Lung microvascular endothelial cell (primary cell): ENCODE data around the gene PTPN9. TPM values are rescaled to one million over a fixed set of nuclear protein-coding genes. Genes with fewer than 3 reads are reported as not detected.
"Not testable (repeated sequence)": the region's sequence is repeated elsewhere in the genome, so short reads cannot be mapped to it uniquely, and the experiment has no call there.

Experiments
- DNase-seq, 2 donors: peaks; one replicate each; pipeline versions ENCODE4 v3.0.0 to v3.0.0-alpha.2; 2010; ENCODE audit warnings: low read depth in 2 of 2
- total RNA-seq: library from RNA; depleted of rRNA; stranded (reverse); fragments of >200 nt; gene quantifications from 2 replicates; pipeline ENCODE4 v1.2.1, GENCODE V29; 2014

PTPN9 gene
- total RNA-seq, 1 donor from 2014 or later: 9.7 TPM

DNA sequence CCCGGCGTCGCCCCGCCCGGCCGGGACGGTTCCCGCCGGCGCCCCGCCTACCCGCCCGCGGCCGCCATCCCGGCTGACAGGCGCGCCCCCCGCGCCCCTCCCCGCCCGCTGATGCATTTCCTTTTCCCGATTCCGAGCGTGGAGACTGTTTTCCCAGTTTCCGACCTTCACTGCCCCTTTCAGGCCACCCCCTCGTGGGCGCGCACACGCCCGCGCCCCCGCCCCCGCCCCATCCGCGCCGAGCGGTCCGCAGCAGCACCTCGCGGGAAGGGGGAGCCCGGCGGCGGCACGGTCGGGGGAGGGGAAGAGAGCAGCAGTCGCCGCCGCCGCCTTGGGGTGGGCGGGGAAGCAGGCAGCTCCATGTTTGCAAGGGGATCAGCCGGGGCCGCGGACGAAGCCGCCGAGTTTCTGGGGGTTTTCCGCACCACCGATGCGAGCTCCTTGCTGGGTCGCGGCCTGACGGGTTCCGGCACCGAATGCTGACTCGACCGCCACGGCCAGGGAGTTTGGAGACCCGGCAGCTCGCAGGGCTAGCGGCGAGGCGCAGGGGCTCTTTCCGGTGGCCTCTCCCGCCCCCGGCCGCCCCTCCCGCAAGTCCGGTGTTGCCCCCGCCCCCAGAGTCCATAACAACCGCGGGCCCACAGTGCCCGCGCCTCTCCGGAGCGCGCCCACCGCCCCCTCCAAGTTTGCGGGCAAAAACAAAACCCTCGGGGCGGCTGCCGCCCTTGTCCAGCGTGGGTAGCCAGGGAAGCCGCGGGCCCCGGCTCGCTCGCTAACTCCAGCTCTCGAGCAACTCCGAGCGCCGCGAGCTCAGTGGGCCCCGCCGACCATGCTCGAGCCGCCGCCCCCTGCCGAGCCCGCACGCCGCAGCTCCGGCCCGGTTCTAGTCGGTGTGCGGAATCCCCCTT lies 124.4 kb downstream of the PTPN9 start:
- DNase-seq: peak; percentile 88 to 94

DNA sequence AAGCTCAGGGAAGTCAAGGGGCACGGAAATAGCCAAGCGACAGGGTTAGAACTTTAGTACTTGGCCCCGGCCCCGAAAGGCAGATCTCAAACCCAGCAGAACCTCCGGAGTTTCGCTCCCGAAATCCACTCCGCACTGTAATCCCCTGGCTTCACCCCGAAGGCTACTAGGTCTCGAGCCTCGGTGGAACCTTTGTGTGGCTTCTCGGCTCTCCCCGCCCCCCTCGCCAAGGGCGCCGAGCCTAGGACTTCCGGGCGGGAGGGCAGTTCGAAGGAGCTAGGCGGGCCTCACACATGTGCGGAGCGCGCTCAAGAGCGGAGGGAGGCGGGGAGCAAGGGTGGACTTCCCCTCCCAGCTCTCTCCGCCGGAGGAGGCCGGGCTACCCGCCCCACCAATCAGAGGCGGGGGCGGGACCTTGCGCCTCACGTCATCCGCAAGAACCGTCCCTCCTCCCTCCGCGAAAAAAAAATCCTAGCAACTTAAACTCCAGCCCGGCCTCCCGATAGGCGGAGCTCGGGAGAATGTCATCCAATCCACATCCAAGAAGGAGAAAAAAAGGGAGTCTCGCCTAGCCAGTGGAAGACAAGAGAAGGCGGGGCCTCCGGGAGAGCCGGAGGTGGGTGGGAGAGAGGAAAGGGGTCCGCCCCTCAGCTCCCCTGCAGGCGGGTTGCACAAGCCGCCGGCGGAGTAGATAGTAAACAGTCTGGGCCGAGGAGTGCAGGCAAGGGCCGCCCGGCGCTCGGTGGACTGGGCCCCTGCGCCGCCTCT lies 125.2 kb downstream of the PTPN9 start:
- peak; percentile 100 for DNase-seq

DNA sequence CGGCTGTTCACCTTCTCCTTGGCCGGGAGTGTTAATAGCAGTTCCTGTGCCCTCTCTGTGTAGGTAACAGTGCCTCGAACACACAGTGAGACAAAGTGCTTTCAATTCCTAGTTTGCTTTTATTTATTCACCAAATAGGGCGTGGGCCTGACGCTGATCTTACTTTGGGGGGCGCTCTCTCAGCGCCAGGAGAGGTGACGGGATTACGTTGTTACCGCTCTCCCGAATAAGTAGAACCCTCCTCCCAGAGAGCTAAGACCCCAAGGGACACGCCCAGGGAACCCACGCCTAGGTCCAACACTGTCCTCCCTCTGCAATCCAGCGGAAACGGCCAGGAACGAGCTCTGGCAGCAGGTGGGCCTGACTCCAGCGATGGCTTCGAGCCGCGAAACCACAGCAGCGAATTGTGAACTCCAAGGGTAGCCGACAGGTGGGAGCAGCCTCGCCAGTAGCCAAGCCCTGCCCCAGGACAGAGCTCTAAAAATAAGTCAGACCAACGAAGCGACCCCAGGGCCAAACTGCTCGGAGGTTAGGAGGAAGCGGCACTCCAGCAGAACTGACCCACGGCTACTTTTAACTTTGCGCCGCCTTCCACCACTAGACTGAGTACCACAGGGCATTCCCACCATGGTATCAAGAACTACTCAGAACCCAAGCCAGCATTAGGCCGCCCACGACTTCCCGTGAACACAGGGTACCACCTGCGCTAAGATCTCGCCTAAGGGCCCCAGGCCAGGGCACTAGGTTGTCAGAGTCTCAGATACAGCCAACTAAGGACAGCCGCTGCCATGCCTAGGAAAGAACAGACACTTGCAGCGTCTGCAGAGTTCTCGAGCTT lies 126.0 kb downstream of the PTPN9 start:
- peak; percentile 43 to 61 for DNase-seq

DNA sequence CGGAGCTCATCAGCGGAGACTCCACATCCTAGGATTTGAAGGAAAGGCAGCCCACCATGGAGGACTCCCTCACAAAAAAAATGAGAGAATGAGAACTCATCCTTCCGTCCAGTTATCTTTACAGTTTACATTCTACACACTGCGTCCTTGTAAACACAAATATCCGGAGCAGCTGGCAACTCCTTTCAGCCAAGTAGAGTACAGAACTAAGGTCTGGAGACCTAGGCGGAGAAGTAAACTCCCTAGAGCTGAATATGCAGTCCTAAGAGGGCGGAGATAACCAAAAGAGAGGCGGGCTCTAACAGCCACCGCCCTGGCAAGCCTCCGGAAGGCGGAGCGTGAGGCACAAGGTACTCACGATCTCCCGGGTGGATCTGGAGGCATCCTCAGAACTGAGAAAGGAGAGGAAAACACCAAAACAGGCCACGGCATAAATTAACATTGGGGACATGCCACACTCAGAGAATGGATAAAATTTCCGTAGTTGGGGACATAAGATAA lies 126.7 kb downstream of the PTPN9 start:
- peak; percentile 76 to 80 for DNase-seq

DNA sequence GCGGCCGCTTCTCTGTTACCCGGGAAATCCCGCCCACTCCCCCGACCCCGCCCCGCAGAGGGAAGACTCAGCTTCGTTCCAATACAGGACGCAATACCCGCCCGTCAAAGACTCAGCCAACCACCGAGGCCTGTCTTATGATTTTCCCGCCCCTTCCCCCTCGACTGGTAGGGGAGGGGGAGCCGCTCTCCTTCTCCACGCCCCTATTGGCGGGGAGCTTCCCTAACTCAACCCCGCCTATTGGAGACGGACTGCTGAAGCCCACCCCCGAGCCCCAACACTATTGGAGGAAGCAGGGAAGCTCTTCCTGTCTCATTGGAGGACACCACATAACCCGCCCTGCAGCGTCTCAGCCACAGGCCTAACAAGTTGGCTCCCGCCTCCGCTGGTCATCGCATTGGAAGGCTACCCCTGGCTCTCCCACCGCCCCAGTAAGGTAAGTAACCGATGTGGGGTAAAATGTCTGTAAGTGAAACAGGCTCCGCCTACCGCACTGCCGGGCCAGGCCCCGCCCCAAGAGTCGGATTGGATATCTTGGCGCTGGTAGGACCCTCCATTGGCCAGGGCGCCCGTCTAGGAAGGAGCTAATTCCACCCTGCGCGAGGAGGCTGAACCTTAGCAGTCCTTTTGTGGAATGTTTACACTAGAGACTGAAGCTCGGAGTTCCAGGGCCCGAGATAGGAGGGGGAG lies 127.3 kb downstream of the PTPN9 start, which contains the start of gene SIN3A:
Gene SIN3A, minus strand, starts transcription at position 17 of the 690 bp plus-strand sequence. CDS start 21,315 bp downstream, outside the sequence.
- peak; percentile 100 for DNase-seq

DNA sequence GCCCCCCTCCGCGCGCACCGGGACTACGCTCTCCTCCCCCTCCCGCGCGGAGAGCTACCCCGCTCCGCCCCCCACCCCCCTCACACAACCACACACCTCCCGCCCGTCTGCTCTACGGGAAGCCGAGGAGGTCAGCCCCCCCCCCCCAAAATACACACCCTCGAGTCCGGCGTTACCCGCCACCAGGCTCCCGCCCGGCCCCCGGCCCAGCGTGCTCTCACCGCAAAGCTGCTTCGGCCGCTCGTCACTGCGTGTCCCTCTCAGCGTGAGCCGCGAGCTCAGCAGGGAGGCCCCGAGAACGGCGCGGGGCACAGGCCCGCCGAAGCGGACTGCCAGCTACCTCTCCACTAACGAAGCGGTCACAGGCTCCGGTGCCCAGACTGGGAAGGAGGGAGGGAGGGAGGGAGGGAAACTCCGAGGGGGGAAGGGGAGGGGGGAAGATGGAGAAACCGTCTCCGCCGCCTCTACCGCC lies 127.9 kb downstream of the PTPN9 start:
- no peak for DNase-seq

DNA sequence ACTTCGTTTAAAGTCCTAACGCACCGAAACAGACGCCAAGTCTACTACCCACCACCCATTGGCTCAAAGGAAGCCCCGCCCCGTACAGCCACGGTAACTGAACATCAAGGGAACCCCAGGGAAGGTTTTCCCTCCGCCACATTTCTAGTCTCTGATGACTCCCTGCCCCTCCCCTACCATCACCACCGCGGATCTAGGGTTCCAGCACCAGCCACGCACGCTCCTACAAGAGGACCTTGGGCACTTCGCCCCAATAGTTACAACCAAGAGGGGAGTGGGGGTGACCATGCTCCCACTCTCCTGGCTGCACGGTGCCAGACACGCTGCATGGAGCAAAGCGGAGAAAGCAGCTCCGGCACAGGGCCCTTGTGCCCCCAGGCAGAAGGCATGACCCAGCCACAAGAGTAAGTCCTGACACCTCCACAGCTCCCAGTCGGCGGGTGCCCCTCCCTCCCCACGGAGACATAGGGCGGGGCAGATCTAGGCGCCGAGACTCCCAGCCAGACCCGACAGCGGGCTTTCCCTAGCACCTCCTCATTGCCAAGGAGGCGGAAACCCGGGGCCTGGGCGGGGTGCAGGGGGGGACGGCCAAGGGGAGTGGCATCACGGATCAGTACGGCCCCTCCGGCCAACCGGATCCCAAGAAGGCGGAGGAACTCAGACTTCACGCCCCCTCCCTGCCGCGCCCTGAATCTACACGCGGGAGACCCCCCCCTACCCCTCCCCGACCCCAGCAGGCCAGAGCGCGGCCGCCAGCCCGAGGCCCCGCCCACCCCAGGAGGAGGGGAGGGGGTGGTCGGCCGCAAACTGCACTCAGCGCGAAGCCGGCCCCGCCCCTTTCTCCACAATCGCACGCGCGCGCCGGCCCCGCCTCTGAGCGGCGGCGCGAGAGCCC lies 128.6 kb downstream of the PTPN9 start:
- peak; percentile 94 to 96 for DNase-seq

DNA sequence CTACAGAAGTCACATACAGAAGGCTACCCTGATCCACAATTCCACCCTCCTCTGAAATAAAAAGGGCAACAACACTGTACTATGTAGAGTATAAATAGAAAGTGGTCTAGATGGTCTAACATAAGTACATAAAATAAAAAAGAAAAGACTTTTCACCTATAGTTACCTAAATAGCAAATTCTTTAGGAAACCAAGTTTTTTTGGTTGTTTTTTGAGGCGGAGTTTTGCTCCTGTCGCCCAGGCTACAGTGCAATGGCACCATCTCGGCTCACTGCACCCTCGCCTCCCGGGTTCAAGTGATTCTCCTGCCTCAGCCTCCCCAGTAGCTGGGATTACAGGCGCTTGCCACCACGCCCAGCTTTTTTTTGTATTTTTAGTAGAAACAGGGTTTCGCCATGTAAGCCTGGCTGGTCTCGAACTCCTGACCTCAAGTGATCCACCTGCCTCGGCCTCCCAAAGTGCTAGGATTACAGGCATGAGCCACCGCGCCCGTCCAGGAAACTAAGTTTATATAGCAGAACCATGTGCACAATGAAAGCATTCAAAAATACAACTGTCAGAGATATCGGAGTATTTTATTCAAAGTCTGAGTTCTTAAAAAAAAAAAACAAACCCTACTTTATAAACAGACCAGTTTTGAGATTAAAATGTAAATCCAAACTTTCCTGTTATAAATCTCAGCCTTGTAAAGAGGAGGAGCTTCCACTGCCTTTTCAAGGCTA lies 129.4 kb downstream of the PTPN9 start:
- no peak for DNase-seq

DNA sequence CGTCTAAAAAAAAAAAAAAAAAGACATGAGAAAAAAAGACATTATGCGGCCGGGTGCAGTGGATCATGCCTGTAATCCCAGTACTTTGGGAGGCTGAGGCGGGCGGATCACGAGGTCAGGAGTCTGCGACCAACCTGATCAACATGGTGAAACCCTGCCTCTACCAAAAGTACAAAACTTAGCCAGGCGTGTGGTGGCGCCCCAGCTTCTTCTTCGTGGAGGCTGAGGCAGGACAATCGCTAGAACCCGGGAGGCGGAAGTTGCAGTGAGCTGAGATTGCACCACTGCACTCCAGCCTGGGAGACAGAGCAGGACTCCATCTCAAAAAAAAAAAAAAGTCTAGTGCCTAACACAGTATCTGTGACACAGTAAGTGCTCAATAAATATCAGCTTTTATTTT lies 130.9 kb downstream of the PTPN9 start:
- not testable (repeated sequence) for DNase-seq

DNA sequence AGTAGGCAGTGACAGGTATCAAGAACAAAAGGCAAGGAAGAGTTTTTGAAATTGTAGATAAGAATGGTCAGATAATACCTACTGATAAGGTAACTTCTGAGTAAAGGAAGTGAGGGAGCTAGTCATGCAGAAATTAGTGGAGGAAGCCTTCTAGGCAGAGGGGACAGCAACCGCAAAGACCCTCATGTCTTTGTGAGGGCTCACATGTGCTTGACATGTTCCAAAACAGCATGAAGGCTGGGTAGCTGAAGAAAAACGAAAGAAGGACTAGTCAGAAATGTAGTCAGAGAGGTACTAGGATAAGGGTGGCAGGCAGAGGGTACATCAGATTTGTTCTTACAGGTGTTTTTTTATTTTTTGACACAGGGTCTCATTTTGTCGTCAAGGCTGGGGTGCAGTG lies 133.0 kb downstream of the PTPN9 start:
- no peak for DNase-seq

DNA sequence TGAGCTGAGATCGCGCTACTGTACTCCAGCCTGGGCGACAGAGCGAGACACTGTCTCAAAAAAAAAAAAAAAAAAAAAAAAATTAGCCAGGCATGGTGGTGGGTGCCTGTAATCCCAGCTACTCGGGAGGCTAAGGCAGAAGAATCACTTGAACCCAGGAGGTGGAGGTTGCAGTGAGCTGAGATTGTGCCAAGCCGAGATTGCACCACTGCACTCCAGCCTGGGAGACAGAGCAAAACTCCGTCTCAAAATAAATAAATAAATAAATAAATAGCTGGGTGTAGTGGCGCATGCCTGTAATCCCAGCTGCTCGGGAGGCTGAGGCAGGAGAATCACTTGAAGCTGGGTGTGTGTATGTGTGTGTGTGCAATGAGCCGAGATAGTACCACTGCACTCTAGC lies 133.8 kb downstream of the PTPN9 start:
- DNase-seq: not testable (repeated sequence)

DNA sequence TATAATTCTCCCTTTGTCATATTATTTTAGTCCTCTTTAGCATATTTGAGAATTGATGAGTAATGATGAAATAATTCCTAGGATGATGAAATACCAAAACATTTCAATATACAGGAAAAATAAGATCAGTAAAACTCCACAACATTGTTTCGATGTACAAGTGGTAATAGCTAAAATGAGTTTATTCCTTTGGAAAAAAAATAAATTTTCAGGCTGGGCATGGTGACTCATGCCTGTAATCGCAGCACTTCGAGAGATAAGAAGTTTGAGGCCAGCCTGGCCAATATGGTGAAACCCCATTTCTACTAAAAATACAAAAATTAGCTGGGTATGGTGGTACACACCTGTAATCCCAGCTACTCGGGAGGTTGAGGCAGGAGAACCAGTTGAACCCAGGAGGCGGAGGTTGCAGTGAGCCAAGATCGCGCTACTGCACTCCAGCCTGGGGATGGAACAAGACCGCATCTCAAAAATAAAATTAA lies 135.1 kb downstream of the PTPN9 start:
- DNase-seq: peak; percentile 8 to 15

DNA sequence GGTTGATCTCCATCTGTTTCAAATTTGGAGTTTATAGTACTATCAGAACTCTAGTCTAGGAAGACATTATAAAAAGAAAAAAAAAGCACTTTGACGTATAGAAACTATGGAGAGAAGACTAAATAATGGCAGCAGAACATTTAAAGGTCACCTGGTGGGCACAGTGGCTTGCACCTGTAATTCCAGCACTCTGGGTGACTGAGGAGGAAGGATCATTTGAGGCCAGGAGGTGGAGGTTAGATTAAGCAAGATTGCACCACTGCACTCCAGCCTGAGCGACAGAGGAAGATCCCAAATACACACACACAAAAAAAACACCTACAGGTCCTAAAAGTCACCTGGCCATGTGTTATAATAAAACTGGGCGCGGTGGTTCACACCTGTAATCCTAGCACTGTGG lies 141.4 kb downstream of the PTPN9 start:
- no peak for DNase-seq

DNA sequence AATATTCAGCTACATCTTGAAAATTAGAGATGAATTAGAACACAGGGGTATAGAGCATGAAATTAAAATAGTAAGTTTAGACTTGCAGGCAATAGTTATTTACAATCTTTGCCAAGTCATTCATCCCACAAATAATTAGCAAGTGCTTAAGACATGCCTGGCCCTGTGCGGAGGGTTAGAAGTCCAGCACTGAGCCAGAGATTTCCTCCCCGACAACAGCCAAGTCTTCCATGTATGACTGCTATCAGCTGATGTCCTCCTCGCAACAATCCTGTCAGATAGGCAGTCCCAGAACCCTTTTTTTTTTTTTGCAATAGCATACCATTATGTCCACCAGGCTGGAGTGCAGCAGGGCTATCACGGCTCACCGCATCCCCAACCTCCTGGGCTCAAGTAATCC lies 142.2 kb downstream of the PTPN9 start:
- DNase-seq: no peak

DNA sequence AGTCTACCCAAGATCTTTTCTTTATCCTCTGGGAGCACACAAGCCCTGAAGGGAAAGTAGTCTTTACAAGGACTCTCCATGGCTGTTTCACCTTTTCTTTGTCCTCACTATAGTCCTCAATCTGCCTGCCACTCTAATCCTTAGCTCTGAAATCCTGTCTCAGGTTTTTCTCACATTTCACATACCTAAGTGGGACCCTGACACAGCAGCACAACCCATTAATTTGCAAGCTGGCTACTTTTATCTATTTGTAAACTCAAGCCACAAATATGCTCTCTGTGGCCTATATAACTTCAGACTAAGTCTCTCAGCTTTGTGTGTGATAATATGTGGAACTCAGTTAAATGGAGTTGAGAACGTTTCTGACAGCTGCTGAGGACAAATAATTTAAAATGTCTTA lies 147.4 kb downstream of the PTPN9 start:
- DNase-seq: no peak

DNA sequence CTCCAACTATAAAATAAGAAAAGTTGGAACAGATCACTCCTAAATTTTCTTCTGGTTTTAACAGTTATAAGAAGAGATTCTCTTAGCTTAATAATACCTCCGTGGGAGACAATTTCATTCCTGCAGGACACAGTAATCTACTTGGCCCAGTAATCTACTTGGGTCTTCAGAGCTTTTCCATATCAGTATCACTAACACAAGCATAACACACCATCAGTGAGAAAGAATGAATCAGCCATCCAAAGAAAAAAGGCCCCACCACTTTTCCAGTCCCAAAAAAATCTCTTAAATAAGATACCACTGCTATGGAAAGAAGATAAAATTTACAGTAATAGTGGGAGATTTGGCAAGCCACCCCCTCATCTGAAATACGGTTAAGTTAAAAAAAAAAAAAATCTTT lies 147.8 kb downstream of the PTPN9 start:
- no peak for DNase-seq

DNA sequence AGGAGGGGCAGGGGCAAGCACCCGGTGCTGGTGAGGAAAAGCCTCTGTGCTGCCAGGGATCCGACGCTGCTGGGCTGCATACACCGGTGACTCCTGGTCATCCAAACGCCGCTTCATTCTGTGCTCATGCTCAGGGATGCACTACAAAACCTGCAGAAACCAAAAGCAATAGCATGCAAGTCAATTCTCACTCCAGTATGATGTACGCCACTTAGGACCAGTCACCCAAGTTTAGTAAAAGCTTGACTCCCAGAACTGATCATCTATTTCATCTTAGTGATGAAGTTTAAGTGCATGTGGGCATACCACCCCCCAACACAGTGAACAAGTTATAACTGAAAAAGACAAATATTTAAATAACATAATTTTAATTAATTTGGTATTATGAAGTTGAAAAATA lies 148.9 kb downstream of the PTPN9 start:
- no peak for DNase-seq

DNA sequence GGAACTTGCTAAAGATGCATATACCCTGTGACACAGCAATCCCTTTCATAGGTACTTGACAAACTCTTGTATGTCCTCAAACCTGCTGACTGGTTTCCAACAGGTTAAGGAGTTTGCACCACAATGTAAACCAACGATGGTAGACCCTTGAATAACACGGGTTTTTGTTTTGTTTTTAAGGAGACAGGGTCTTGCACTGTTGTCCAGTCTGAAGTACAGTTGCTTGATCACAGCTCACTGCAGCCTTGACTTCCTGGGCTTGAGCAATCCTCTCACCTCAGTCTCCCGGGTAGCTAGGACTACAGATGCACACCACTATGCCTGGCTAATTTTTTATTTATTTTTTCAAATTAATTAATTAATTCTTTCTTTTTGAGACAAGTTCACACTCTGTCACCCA lies 151.0 kb downstream of the PTPN9 start:
- no peak for DNase-seq
